ENCODE measurements around the gene ELAC2.

DNA sequence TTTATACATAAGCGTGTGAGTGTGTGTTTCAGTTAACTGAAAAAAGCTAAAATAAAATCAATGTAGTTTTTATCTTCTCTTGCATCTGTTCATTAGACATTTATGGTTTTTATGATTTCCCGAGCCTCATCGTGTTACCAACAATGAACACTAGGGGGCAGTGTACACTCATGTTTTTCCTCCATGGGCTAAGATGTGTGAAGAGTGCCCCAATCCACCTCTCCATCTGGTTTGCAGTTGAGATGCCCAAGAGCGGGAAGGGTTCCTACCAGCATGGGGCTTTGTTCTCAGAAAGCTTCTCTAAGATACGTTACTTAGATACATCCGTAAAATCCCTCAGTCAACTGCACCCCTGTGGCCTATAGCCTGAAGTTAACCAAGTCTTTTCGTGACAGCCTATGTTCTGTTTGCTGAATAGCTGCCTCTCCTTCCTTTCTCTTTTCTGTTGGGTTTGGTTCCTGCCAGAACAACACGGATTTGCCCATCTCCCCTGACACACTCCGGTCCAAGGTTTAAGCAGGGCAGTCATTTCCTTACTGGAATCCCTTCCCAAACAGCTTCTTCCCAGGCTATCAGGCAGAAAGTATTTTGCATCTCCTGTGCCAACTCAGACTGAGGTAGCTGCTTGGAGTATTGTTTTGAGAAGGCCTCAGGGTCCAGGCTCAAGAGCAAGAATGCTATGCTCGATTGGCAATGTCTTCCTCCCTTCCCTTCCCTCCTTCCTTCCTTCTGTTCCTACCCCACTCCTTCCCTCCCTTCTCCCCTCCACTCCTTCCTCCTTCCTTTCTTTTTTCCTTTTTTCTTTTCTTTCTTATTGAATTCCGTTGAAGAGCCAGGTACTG lies 12.9 kb upstream of the ELAC2 start:
- TF ChIP-seq POLR2A (IDR thresholded peaks at IDR 0.05; ENCODE audit: borderline replicate concordance, extremely low read depth, insufficient read depth, insufficient read length) (no peak), RAD21 (IDR thresholded peaks at IDR 0.05; ENCODE audit: low read depth) (peak; percentile 61), POLR2AphosphoS5 (IDR thresholded peaks at IDR 0.05; ENCODE audit: low read depth, low read length) (no peak), SIN3A (IDR thresholded peaks at IDR 0.05; ENCODE audit: low read depth) (no peak), CEBPB (IDR thresholded peaks at IDR 0.05; ENCODE audit: low read depth) (no peak), SP1 (IDR thresholded peaks at IDR 0.05; ENCODE audit: low read depth) (no peak), EZH2phosphoT487 (IDR thresholded peaks at IDR 0.05; ENCODE audit: borderline replicate concordance) (no peak), FOSL1 (IDR thresholded peaks at IDR 0.05; ENCODE audit: low read depth) (no peak)
- TF ChIP-seq, protein P1, sequence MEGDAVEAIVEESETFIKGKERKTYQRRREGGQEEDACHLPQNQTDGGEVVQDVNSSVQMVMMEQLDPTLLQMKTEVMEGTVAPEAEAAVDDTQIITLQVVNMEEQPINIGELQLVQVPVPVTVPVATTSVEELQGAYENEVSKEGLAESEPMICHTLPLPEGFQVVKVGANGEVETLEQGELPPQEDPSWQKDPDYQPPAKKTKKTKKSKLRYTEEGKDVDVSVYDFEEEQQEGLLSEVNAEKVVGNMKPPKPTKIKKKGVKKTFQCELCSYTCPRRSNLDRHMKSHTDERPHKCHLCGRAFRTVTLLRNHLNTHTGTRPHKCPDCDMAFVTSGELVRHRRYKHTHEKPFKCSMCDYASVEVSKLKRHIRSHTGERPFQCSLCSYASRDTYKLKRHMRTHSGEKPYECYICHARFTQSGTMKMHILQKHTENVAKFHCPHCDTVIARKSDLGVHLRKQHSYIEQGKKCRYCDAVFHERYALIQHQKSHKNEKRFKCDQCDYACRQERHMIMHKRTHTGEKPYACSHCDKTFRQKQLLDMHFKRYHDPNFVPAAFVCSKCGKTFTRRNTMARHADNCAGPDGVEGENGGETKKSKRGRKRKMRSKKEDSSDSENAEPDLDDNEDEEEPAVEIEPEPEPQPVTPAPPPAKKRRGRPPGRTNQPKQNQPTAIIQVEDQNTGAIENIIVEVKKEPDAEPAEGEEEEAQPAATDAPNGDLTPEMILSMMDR (IDR thresholded peaks at IDR 0.05 in 2 of 3, conservative IDR thresholded peaks at IDR 0.05 in 1 of 3; ENCODE audit: borderline replicate concordance in 1 of 3, insufficient read depth in 1 of 3, low read depth in 2 of 3, low read length in 2 of 3) = peak; percentile 50 to 86 (median 73); a peak in 5 of 6 replicates
- TF ChIP-seq, protein P2, sequence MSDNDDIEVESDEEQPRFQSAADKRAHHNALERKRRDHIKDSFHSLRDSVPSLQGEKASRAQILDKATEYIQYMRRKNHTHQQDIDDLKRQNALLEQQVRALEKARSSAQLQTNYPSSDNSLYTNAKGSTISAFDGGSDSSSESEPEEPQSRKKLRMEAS (IDR thresholded peaks at IDR 0.05) = no peak
- TF ChIP-seq, protein P3, sequence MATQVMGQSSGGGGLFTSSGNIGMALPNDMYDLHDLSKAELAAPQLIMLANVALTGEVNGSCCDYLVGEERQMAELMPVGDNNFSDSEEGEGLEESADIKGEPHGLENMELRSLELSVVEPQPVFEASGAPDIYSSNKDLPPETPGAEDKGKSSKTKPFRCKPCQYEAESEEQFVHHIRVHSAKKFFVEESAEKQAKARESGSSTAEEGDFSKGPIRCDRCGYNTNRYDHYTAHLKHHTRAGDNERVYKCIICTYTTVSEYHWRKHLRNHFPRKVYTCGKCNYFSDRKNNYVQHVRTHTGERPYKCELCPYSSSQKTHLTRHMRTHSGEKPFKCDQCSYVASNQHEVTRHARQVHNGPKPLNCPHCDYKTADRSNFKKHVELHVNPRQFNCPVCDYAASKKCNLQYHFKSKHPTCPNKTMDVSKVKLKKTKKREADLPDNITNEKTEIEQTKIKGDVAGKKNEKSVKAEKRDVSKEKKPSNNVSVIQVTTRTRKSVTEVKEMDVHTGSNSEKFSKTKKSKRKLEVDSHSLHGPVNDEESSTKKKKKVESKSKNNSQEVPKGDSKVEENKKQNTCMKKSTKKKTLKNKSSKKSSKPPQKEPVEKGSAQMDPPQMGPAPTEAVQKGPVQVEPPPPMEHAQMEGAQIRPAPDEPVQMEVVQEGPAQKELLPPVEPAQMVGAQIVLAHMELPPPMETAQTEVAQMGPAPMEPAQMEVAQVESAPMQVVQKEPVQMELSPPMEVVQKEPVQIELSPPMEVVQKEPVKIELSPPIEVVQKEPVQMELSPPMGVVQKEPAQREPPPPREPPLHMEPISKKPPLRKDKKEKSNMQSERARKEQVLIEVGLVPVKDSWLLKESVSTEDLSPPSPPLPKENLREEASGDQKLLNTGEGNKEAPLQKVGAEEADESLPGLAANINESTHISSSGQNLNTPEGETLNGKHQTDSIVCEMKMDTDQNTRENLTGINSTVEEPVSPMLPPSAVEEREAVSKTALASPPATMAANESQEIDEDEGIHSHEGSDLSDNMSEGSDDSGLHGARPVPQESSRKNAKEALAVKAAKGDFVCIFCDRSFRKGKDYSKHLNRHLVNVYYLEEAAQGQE (IDR thresholded peaks at IDR 0.05; ENCODE audit: low read depth) = no peak
- TF ChIP-seq, protein P4, sequence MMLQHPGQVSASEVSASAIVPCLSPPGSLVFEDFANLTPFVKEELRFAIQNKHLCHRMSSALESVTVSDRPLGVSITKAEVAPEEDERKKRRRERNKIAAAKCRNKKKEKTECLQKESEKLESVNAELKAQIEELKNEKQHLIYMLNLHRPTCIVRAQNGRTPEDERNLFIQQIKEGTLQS (IDR thresholded peaks at IDR 0.05) = no peak

Measured in HCT116 (cell line).